ENCODE data around the gene SPSB1.

Gene SPSB1

GRCh38 chr1:9397997-9398526 lies 105.4 kb downstream of the SPSB1 start:
- no peak for FAIRE-seq

DNA sequence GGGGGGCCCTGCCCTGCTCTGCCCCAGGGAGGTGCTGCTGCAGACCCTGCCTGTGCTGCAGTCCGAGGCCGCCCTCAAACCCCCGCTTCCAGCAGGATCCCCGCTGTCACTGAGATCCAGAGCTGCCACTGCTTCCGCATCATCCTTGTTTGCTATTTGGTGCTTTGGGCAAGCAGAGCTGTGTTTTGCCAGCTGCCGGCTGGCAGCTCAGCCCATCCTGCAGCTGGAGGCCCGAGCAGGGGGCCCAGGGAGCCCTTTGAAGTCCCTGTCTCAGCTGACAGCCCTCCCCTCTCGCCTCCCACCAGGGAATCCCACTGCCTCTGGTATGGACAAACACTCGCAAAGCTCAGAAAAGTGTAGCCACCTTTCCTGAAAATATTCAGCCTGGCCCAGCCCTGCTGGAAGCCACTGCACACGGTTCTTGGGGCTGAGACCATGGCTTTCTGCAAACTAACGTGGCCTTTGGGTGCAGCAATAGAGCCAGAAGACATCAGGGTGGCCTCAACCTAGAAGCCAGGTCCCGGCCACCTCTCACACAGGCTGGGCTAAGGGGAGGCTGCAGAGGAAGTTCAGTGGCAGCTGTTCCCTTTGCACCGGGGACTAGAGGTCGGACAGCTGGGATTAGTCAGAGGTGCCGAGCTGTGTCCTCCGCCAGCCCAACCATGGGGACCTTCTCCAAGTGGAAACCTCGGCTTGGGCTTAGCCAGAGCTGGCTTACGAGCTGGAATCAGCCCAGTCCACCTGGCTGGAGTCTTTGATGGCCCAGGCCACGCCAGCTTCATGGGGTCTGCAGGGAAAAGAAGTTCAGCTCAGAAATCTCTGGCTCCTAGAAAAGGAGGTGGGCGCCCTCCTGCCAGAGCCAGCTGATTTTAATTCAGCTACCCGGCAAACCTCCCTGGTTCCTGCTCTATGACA lies 107.1 kb downstream of the SPSB1 start:
- no peak for FAIRE-seq

DNA sequence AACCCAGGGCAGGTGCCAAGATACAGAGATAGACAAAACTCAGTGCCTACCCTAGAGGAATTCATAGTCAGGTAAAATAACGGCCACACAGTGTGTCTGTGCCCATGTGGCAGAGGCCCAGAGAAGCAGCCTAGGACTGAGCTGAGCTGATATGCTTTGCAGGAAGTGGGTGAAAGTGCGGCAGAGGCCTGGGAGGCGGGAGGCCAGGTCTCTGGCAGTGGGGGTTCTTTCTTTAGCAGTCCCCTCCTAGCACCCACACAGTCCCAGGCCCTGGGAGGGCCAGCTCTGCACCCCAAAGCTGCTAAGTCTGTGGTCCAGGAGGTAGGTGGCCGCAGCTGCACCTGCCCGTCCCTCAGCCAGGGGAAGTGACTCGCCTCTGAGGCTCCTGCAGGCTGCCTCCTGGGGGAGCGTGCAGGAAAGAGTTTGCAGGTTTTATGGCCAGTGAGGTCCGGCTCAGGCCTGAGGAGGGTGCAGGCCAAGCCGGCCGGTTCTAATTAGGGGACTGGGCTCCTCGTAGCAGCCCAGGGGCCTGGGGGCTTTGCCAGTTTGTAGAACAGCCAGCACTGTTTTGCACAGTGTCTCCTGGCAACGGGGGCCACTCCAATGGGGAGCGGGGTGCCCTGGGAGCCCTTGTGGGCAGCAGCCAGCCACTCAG lies 107.9 kb downstream of the SPSB1 start:
- no peak for FAIRE-seq

DNA sequence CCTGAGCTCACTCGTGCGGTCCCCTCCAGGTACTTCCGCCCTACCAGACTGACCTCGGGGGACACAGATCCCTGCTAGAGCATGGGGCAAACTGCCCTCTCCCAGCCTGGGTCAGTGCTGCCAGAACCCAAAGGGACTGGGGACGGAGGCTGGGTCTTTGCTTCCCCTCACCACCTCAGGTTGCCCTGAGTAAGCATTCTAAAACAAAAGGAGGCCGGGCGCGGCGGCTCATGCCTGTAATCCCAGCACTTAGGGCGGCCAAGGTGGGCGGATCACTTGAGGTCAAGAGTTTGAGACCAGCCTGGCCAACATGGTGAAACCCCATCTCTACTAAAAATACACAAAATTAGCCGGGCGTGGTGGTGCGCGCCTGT lies 108.4 kb downstream of the SPSB1 start:
- no peak for FAIRE-seq

GRCh38 chr1:9402256-9402616 lies 109.5 kb downstream of the SPSB1 start:
- no peak for FAIRE-seq

DNA sequence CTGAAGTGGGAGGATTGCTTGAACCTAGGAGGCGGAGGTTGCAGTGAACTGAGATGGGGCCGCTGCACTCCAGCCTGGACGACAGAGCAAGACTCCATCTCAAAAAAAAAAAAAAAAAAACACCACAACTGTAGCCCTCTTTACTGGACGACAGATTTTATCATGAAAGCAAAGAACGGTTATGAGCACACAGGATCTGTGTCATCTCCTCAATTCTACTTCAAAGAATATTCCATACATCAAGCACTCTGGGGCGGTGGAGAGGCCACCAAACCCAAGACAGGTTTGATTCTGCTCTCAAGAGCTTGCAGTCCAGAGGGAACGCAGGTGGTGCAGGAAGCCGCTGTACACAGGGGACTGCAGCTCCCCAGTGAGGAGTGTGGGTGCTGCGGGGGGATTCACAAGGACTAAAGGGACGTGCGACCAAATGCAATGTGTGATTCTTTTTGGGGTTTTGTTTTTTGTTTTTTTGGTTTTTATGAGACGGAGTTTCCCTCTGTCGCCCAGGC lies 110.1 kb downstream of the SPSB1 start:
- no peak for FAIRE-seq

GRCh38 chr1:9404117-9404914 lies 111.6 kb downstream of the SPSB1 start:
- FAIRE-seq = no peak

GRCh38 chr1:9406111-9406510 lies 113.4 kb downstream of the SPSB1 start:
- no peak for FAIRE-seq

DNA sequence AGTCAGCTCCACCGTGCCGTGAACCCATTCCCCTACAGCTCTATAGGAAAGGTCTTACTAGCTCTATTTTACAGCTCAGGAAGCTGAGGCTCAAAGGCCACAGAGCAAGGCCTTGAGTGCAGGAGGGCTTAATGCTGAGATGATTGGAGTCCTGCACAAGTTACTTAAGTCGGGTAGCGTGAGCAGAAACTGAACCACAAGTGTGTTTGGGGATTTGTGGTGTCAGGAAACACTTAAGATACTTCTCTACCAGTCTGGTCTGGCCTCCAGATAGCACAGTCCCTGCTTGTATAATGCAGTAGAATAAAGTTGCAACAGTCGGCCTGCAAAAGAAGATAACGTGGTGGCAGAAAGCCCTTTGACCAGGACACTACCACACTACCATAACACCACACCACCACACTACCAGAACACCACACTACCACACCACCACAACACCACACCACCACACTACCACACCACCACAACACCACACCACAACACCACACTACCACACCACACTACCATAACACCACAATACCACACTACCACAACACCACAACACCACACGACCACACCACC lies 118.1 kb downstream of the SPSB1 start:
- FAIRE-seq = no peak

- FAIRE-seq = no peak
These were observed 120.6 kb downstream of the SPSB1 start for GRCh38 chr1:9413071-9413876.

DNA sequence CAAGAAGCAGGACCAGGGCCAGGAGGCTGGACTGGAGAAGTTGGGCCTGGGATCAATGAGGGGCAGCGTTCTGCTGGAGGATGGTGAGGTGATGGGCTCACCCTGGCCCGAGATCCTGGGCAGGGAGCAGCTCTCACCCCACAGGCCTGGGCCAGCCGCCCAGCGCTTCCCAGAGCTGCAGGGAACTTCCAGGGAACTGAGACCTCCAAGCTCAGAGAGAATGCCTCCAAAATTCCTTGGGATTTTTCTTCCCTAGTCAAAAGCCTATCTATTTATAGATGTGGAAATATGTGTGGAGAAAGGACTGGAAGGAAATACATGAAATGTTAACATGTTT lies 121.2 kb downstream of the SPSB1 start:
- FAIRE-seq = no peak

DNA sequence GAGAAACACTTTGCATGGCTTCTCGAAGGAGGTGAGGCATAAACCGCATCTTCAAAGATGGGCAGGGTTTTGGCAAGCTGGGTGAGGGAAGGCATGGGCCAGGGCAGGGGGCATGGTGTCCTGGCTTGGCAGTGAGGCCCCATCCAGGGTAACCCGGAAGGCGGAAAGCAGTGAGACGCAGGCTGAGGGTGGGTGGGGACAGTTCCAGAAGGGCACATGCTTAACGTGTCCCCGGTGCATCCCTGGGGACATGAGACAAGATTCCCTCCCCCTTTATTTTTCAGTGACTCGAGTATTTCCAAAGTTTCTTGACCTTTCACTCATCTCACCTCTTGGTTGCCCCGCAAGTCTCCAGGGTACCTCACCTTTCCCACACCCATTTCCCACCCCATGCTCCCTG lies 123.8 kb downstream of the SPSB1 start:
- FAIRE-seq = no peak

GRCh38 chr1:9416918-9417500 lies 124.3 kb downstream of the SPSB1 start:
- no peak for FAIRE-seq

- FAIRE-seq = no peak
These were observed 125.0 kb downstream of the SPSB1 start for GRCh38 chr1:9417695-9418094.

GRCh38 chr1:9418851-9419250 lies 126.2 kb downstream of the SPSB1 start:
- no peak for FAIRE-seq
